ENCODE measurements around the gene FCRLA.

DNA sequence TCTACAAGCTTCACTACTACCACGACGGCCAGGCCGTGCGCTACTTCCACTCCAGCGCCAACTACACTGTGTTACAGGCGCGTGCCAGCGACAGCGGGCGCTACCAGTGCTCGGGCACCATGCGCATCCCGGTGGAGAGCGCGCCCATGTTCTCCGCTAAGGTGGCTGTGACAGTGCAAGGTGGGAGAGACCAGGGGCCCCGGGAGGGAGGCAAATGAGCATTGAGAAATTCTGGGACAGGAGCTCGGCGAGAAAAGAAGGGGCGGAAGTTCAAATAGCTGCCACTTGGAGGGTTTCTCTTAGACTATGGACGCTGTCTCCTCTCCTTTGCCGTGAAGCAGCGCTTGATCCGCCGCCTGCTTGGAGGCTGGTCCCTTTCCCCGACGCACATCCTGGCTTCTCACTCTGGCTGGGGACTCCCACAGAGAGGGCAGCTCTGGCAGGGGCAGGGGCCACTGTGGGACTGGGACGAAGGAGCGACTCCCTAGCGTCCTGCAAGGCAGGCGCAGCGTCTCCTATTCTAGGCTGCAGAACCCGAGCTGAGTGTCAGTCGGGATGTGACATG, 19.0 kb downstream of the FCRLA start:
- TF ChIP-seq, protein P1, sequence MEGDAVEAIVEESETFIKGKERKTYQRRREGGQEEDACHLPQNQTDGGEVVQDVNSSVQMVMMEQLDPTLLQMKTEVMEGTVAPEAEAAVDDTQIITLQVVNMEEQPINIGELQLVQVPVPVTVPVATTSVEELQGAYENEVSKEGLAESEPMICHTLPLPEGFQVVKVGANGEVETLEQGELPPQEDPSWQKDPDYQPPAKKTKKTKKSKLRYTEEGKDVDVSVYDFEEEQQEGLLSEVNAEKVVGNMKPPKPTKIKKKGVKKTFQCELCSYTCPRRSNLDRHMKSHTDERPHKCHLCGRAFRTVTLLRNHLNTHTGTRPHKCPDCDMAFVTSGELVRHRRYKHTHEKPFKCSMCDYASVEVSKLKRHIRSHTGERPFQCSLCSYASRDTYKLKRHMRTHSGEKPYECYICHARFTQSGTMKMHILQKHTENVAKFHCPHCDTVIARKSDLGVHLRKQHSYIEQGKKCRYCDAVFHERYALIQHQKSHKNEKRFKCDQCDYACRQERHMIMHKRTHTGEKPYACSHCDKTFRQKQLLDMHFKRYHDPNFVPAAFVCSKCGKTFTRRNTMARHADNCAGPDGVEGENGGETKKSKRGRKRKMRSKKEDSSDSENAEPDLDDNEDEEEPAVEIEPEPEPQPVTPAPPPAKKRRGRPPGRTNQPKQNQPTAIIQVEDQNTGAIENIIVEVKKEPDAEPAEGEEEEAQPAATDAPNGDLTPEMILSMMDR (IDR thresholded peaks at IDR 0.05) = peak in 4 of 6 experiments; percentile 23 to 45 (median 28)
- TF ChIP-seq POLR2A (IDR thresholded peaks at IDR 0.05) = no peak
